GM12878 (cell line): ENCODE measurements around the gene LMNTD2. TPM values are rescaled to one million over a fixed set of nuclear protein-coding genes. Genes with fewer than 3 reads are reported as not detected.

ENCODE experiments used
- ATAC-seq: fragments of 200-7000 bp; cut with Tn5 transposase; 3 replicates; pipeline ENCODE4 v1.9.1; 2020; ENCODE audit warnings: mild to moderate bottlenecking, moderate library complexity
- BruUV-seq: library from RNA; stranded (reverse); fragments of 400-500 nt; replicated peaks from 2 replicates; lab custom pipeline; 2021; lab: Mats Ljungman, UMichigan
- CTCF ChIA-PET: fragments of 300-600 bp; sonication (Branson Sonifier 250); formaldehyde crosslinking; extraction: SDS; loops from one replicate; lab custom pipeline; 2021; ENCODE audit warnings: inconsistent platforms; lab: Yijun Ruan, JAX
- POLR2A ChIA-PET: fragments of 350-600 bp; formaldehyde crosslinking; extraction: SDS; loops from one replicate; lab custom pipeline; 2021; ENCODE audit warnings: inconsistent platforms; lab: Charles Lee
- RAD21 ChIA-PET: fragments of 300-600 bp; sonication (Branson Sonifier 250); formaldehyde crosslinking; loops from one replicate; lab custom pipeline; 2023; ENCODE audit warnings: antibody characterized with exemption; ENCODE audit not compliant: unreplicated experiment; lab: Charles Lee
- SMC1A ChIA-PET: fragments of 300-600 bp; sonication (Branson Sonifier 250); formaldehyde crosslinking; loops from one replicate; lab custom pipeline; 2023; ENCODE audit not compliant: unreplicated experiment, uncharacterized antibody; lab: Charles Lee
- DNase-seq: peaks from one replicate; pipeline ENCODE4 v3.0.0-alpha.2; 2011; ENCODE audit warnings: low read depth, low spot score
- FAIRE-seq: peaks from 3 replicates; lab custom pipeline; 2011; peaks lifted over from hg19 to GRCh38; lab: Jason Lieb, UNC
- H2AFZ ChIP-seq: 2 replicates; pipeline ENCODE4 v1.6.0; 2011; ENCODE audit warnings: low read depth, low read length, control low read depth; ENCODE audit not compliant: control insufficient read depth
- H3K27ac ChIP-seq: 2 replicates; pipeline ENCODE4 v1.5.1; 2011; ENCODE audit warnings: control low read depth; ENCODE audit not compliant: control insufficient read depth, insufficient read depth
- H3K27me3 ChIP-seq, 2 experiments: replicated peaks in 1 of 2; 2 replicates each; pipeline versions ENCODE4 v1.6.0 to v1.6.1; 2011; ENCODE audit warnings: low read length in 1 of 2; ENCODE audit not compliant: control insufficient read depth in 2 of 2, insufficient read depth in 2 of 2
- H3K36me3 ChIP-seq, 2 experiments: 2 replicates each; pipeline ENCODE4 v1.5.1; 2011; ENCODE audit warnings: low read length in 1 of 2; ENCODE audit not compliant: control insufficient read depth in 2 of 2, insufficient read depth in 2 of 2
- H3K4me1 ChIP-seq: 2 replicates; pipeline ENCODE4 v1.6.1; 2011; ENCODE audit warnings: mild to moderate bottlenecking, low read length, moderate library complexity, mixed read lengths; ENCODE audit not compliant: control insufficient read depth, insufficient read depth
- H3K4me2 ChIP-seq: 2 replicates; pipeline ENCODE4 v1.6.0; 2011; ENCODE audit warnings: control low read depth; ENCODE audit not compliant: control insufficient read depth, insufficient read depth
- H3K4me3 ChIP-seq: fragments of 200-600 bp; sonication (generic); 2 replicates; pipeline ENCODE4 v1.5.1; 2016
- H3K79me2 ChIP-seq: 2 replicates; pipeline ENCODE4 v1.6.0; 2011; ENCODE audit warnings: low read length; ENCODE audit not compliant: control insufficient read depth, insufficient read depth
- H3K9ac ChIP-seq: 2 replicates; pipeline ENCODE4 v1.8.0; 2011; ENCODE audit warnings: low read length, control low read depth, mixed read lengths; ENCODE audit not compliant: control insufficient read depth, insufficient read depth
- H3K9me3 ChIP-seq: replicated peaks from 3 replicates; pipeline ENCODE4 v1.5.1; 2011; ENCODE audit warnings: mild to moderate bottlenecking, low read length; ENCODE audit not compliant: control insufficient read depth, insufficient read depth
- H4K20me1 ChIP-seq: 2 replicates; pipeline ENCODE4 v1.6.0; 2011; ENCODE audit not compliant: control insufficient read depth, insufficient read depth
- HDAC6 ChIP-seq: fragments of 200-600 bp; sonication (generic); IDR thresholded peaks from one replicate; pipeline ENCODE4 v1.8.0; 2017; ENCODE audit warnings: antibody characterized with exemption; ENCODE audit not compliant: unreplicated experiment
- HSF1 ChIP-seq: fragments of 150-350 bp; IDR thresholded peaks from 2 replicates; pipeline ENCODE4 v1.6.1; 2014; ENCODE audit warnings: mild to moderate bottlenecking, low read depth, low read length
- NFIC ChIP-seq: IDR thresholded peaks from 2 replicates; pipeline ENCODE4 v1.6.1; 2012; ENCODE audit warnings: low read depth, mild to moderate bottlenecking, inconsistent platforms, low read length, moderate library complexity
- PAX8 ChIP-seq: fragments of 450-650 bp; IDR thresholded peaks from 2 replicates; pipeline ENCODE4 v1.6.1; 2017; ENCODE audit warnings: mild to moderate bottlenecking, moderate library complexity
- POLR2AphosphoS2 ChIP-seq: IDR thresholded peaks from 2 replicates; pipeline ENCODE4 v1.6.1; 2011; ENCODE audit warnings: low read depth, mild to moderate bottlenecking, low read length, improper control_type of control experiment, moderate library complexity
- RB1 ChIP-seq: fragments of 450-650 bp; formaldehyde crosslinking; IDR thresholded peaks from 2 replicates; pipeline ENCODE4 v1.6.1; 2017; ENCODE audit warnings: mild to moderate bottlenecking, borderline replicate concordance
- RELA ChIP-seq: fragments of 450-650 bp; IDR thresholded peaks from 2 replicates; pipeline ENCODE4 v1.8.0; 2014; ENCODE audit warnings: borderline replicate concordance; ENCODE audit not compliant: partially characterized antibody
- REST ChIP-seq: IDR thresholded peaks from 2 replicates; pipeline ENCODE4 v1.6.1; 2012; ENCODE audit warnings: mild to moderate bottlenecking, low read depth, low read length
- USF2 ChIP-seq: IDR thresholded peaks from 2 replicates; pipeline ENCODE4 v1.6.1; 2011; ENCODE audit warnings: low read depth, low read length, improper control_type of control experiment, borderline replicate concordance
- ZZZ3 ChIP-seq: IDR thresholded peaks from 2 replicates; pipeline ENCODE4 v1.6.1; 2011; ENCODE audit warnings: low read depth; ENCODE audit not compliant: control insufficient read depth, insufficient read length
- WGBS: methylation state at CpG from one replicate; pipeline ENCODE4 v1.1.6; 2016; ENCODE audit warnings: low lambda C conversion rate; ENCODE audit not compliant: insufficient replicate concordance, insufficient coverage; ENCODE audit errors: missing lambda C conversion rate; 5-methylcytosine and 5-hydroxymethylcytosine counted together
- in situ Hi-C: fragments of 300-500 bp; cut with MboI; formaldehyde crosslinking; loops from 9 replicates; pipeline ENCODE4 v1.14.3; 2018; ENCODE audit warnings: mixed read lengths
- intact Hi-C: fragments of 100-400 bp; cut with micrococcal nuclease; formaldehyde crosslinking; loops from one replicate; pipeline ENCODE4 v1.14.2; 2022; ENCODE audit not compliant: unreplicated experiment
- polyA plus RNA-seq, 11 experiments: library from polyadenylated mRNA; depleted of rRNA in 4 of 11; unstranded in 6 of 11; stranded (reverse) in 5 of 11; fragments of >200 nt; fragmentation: Nextera tagmentation in 4 of 11; fragmentation: Illumina TruSeq in 1 of 11; extraction: Ambion mirVana in 4 of 11; extraction: Trizol in 1 of 11; gene quantifications; 1 replicate in 1 of 11; 2 replicates in 10 of 11; pipeline versions ENCODE4 v1.2.1 to v1.2.3, GENCODE V29; 2011 to 2016; ENCODE audit warnings: inconsistent platforms in 2 of 11, missing spikeins in 2 of 11, low read depth in 1 of 11
- total RNA-seq, 4 experiments: library from RNA; depleted of rRNA in 3 of 4; stranded (reverse); fragments of >200 nt in 3 of 4; fragmentation: Illumina TruSeq in 1 of 4; extraction: Trizol in 1 of 4; gene quantifications; 2 replicates each; pipeline versions ENCODE4 v1.2.1 to v1.2.3, GENCODE V29; 2013 to 2021

LMNTD2 gene
- total and polyA plus RNA-seq, 10 of the 15 experiments (the other 5 are each of a cell fraction or from before 2014, with no cell fraction given): 0.22 to 4.1 (median 1.3) TPM; not detected in 2

GRCh38 chr11:567011-567628 lies 6.6 kb upstream of the LMNTD2 start:
- ChIA-PET RAD21 (no interaction called here), CTCF (interaction anchor here (2.3 kb wide), 1 partner anchor 155 kb away, joined by 8 read pairs; no protein-coding TSS in a partner anchor), POLR2A (no interaction called here), SMC1A (no interaction called here)
- H2AFZ ChIP-seq: no peak overlapping the region
- intact Hi-C loops (no loop called here), in situ Hi-C loops (no loop called here)
- FAIRE-seq: no peak
- peak overlapping the region; percentile 86 for H3K4me2 ChIP-seq
- H3K4me1 ChIP-seq: peaks cover 13% of the 10 kb centered on the region
- no peaks in the 10 kb centered on the region for H4K20me1 ChIP-seq
- no peaks in the 10 kb centered on the region for H3K9me3 ChIP-seq
- ATAC-seq: no peak
- peak overlapping the region; percentile 44 for H3K27ac ChIP-seq
- TSS peak; percentile 85 for BruUV-seq
- no peak for DNase-seq
- H3K9ac ChIP-seq: peak overlapping the region; percentile 73
- H3K4me3 ChIP-seq: peak overlapping the region; percentile 97
- no peaks in the 10 kb centered on the region for H3K27me3 ChIP-seq
- 93% methylated on average over 18 of the region's 18 CpGs for WGBS
- H3K36me3 ChIP-seq: peaks cover 0 to 4% of the 10 kb centered on the region in 2 experiments; a peak in 2 of 4 replicates
- TF ChIP-seq REST (no peak), USF2 (no peak), PAX8 (no peak), RB1 (no peak), NFIC (no peak), HDAC6 (no peak), ZZZ3 (no peak), HSF1 (no peak), RELA (no peak), POLR2AphosphoS2 (no peak)
- H3K79me2 ChIP-seq: peaks cover 27% of the 10 kb centered on the region
